PC-9 (cell line): ENCODE results near the gene GRIA1. TPM values are rescaled to one million over a fixed set of nuclear protein-coding genes. Genes with fewer than 3 reads are reported as not detected.

ENCODE experiments used
- BruUV-seq: library from RNA; stranded (reverse); fragments of 400-500 nt; replicated peaks from 2 replicates; lab custom pipeline; 2021; lab: Mats Ljungman, UMichigan
- CTCF ChIA-PET: fragments of 300-600 bp; sonication (Branson Sonifier 250); formaldehyde crosslinking; loops from one replicate; lab custom pipeline; 2022; ENCODE audit warnings: antibody characterized with exemption; lab: Charles Lee
- POLR2A ChIA-PET: fragments of 300-600 bp; sonication (Branson Sonifier 250); formaldehyde crosslinking; loops from one replicate; lab custom pipeline; 2022; ENCODE audit warnings: antibody characterized with exemption; ENCODE audit not compliant: unreplicated experiment; lab: Charles Lee
- DNase-seq, 2 experiments: peaks; one replicate each; pipeline versions ENCODE4 v3.0.0 to v3.0.0-alpha.2; 2015 to 2022; ENCODE audit warnings: mixed read lengths in 1 of 2
- H2AFZ ChIP-seq: fragments of 200-600 bp; sonication (generic); 2 replicates; pipeline ENCODE4 v1.8.1; 2017; ENCODE audit warnings: antibody characterized with exemption
- H3F3A ChIP-seq: fragments of 200-600 bp; sonication (generic); 2 replicates; pipeline ENCODE4 v1.8.1; 2017; ENCODE audit warnings: antibody characterized with exemption, mild to moderate bottlenecking, low read depth; ENCODE audit not compliant: insufficient read depth
- H3K27ac ChIP-seq: fragments of 200-600 bp; sonication (generic); 2 replicates; pipeline ENCODE4 v1.6.1; 2016; ENCODE audit warnings: mixed run types
- H3K27me3 ChIP-seq: fragments of 200-600 bp; sonication (generic); 2 replicates; pipeline ENCODE4 v1.6.1; 2016; ENCODE audit warnings: low read depth, mixed run types; ENCODE audit not compliant: insufficient read depth
- H3K36me3 ChIP-seq: fragments of 200-600 bp; sonication (generic); 2 replicates; pipeline ENCODE4 v1.6.1; 2016; ENCODE audit warnings: low read depth, mixed run types
- H3K4me1 ChIP-seq: fragments of 200-600 bp; sonication (generic); replicated peaks from 2 replicates; pipeline ENCODE4 v1.6.1; 2016; ENCODE audit warnings: mixed run types; ENCODE audit not compliant: insufficient read depth
- H3K4me2 ChIP-seq: fragments of 200-600 bp; sonication (generic); 2 replicates; pipeline ENCODE4 v1.6.1; 2017; ENCODE audit warnings: mixed run types
- H3K4me3 ChIP-seq: fragments of 200-600 bp; sonication (generic); 2 replicates; pipeline ENCODE4 v1.6.1; 2016; ENCODE audit warnings: mixed run types
- H3K79me2 ChIP-seq: fragments of 200-600 bp; sonication (generic); 2 replicates; pipeline ENCODE4 v1.6.1; 2017; ENCODE audit warnings: low read depth, mixed run types
- H3K9me2 ChIP-seq: fragments of 200-600 bp; sonication (generic); 2 replicates; pipeline ENCODE4 v1.8.1; 2017; ENCODE audit warnings: mild to moderate bottlenecking; ENCODE audit not compliant: insufficient read depth
- H3K9me3 ChIP-seq: fragments of 200-600 bp; sonication (generic); 2 replicates; pipeline ENCODE4 v1.8.1; 2016; ENCODE audit warnings: low read depth; ENCODE audit not compliant: insufficient read depth
- H4K20me1 ChIP-seq: fragments of 200-600 bp; sonication (generic); 2 replicates; pipeline ENCODE4 v1.8.1; 2017; ENCODE audit not compliant: insufficient read depth
- EZH2 ChIP-seq: fragments of 200-600 bp; sonication (generic); IDR thresholded peaks from 2 replicates; pipeline ENCODE4 v1.8.0; 2017; ENCODE audit warnings: antibody characterized with exemption, low read depth
- intact Hi-C: fragments of 100-400 bp; cut with micrococcal nuclease; formaldehyde crosslinking; loops from one replicate; pipeline ENCODE4 v1.10.0; 2022; ENCODE audit not compliant: unreplicated experiment
- total RNA-seq: library from RNA; stranded (reverse); gene quantifications from 2 replicates; pipeline ENCODE4 v1.2.3, GENCODE V29; 2021
- TF ChIP-seq, protein P1 (sequence below): fragments of 200-600 bp; sonication (generic); conservative IDR thresholded peaks from 2 replicates; pipeline ENCODE4 v1.6.1; 2017; ENCODE audit warnings: mixed run types, antibody characterized with exemption, mild to moderate bottlenecking, moderate library complexity

GRIA1 gene
- total RNA-seq, 1 experiment from 2014 or later, result not detected

DNA sequence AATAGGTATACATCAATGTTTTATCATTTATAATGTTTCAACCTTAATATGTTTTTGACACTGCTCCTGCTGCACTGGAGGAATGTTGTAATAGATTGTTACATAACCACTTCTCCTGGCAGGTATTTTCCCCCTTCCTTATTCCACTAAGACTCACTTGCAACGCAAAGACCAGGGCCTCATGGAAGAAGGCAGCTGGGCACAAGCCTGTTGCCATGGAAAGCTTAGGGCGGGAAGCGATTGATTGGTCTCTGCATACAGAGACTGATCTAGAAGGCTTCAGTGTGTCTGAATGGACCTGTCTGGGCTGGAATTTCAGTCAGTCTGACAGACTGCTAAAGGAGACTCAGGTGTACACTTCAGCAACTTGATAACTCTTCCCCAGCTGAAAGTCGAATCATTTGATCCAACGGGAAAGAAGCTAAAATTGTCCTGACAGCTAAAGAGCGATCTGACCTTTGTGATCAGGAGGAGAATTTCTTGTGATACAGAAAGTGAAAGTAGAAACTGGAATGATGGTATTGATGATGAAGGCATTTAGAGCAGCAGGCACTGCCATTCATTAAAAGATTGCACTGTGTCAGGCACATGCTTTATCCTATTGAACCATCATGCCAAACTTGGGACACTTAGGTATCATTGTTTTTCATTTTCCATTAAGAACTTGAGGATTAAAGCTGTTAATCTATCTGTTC lies 65.1 kb downstream of the GRIA1 start:
- no peak for DNase-seq
- no peaks in the 10 kb centered on the region for H3K9me3 ChIP-seq
- H3K27ac ChIP-seq, result no peak overlapping the region
- no peaks in the 10 kb centered on the region for H3K36me3 ChIP-seq
- TF ChIP-seq, protein P1, sequence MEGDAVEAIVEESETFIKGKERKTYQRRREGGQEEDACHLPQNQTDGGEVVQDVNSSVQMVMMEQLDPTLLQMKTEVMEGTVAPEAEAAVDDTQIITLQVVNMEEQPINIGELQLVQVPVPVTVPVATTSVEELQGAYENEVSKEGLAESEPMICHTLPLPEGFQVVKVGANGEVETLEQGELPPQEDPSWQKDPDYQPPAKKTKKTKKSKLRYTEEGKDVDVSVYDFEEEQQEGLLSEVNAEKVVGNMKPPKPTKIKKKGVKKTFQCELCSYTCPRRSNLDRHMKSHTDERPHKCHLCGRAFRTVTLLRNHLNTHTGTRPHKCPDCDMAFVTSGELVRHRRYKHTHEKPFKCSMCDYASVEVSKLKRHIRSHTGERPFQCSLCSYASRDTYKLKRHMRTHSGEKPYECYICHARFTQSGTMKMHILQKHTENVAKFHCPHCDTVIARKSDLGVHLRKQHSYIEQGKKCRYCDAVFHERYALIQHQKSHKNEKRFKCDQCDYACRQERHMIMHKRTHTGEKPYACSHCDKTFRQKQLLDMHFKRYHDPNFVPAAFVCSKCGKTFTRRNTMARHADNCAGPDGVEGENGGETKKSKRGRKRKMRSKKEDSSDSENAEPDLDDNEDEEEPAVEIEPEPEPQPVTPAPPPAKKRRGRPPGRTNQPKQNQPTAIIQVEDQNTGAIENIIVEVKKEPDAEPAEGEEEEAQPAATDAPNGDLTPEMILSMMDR, result no peak
- TF ChIP-seq EZH2, result no peak
- H3K4me2 ChIP-seq, result 0 out of 2 replicates have a peak overlapping the region, but pooled peaks have one; percentile 14
- H3F3A ChIP-seq, result no peaks in the 10 kb centered on the region
- H3K4me3 ChIP-seq, result no peak overlapping the region
- CTCF ChIA-PET, result no interaction called here
- H3K9me2 ChIP-seq, result no peaks in the 10 kb centered on the region
- no peak overlapping the region for H2AFZ ChIP-seq
- BruUV-seq, result no TSS peak
- H3K4me1 ChIP-seq, result peaks cover 14% of the 10 kb centered on the region
- no peaks in the 10 kb centered on the region for H4K20me1 ChIP-seq
- no peaks in the 10 kb centered on the region for H3K79me2 ChIP-seq
- POLR2A ChIA-PET, result no interaction called here
- no peaks in the 10 kb centered on the region for H3K27me3 ChIP-seq
- intact Hi-C loops, result no loop called here

DNA sequence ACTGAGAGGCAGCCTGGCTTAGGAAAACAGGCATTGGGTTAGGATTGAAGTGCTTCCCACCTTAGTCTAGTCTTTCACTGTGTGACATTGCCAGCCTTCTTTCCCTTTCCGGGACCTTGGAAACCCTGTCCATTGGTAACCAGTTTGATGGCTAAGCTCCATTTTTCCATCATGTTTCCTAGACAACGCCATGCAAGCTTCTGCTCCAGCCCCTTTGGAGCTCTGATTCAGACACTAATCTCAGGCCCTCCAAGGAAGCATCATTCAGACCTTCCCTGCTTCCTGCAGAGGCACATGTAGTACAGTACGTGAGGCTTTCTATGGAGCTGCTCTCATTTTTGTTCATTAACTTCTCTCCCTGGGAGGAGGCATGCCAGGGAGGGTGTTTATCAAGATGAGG lies 68.5 kb downstream of the GRIA1 start:
- TF ChIP-seq, protein P1, result no peak
- no peak for TF ChIP-seq EZH2
- Histone ChIP-seq H3K79me2 (no peaks in the 10 kb centered on the region), H3K4me3 (no peak overlapping the region), H3K9me2 (no peaks in the 10 kb centered on the region), H3K27ac (no peak overlapping the region), H3K27me3 (no peaks in the 10 kb centered on the region), H2AFZ (no peak overlapping the region), H3F3A (no peaks in the 10 kb centered on the region), H4K20me1 (no peaks in the 10 kb centered on the region), H3K4me1 (peaks cover 11% of the 10 kb centered on the region), H3K36me3 (no peaks in the 10 kb centered on the region), H3K9me3 (no peaks in the 10 kb centered on the region), H3K4me2 (no peak overlapping the region)
- no peak for DNase-seq
- intact Hi-C loops, result no loop called here
- CTCF ChIA-PET, result no interaction called here
- POLR2A ChIA-PET, result no interaction called here
- no TSS peak for BruUV-seq

DNA sequence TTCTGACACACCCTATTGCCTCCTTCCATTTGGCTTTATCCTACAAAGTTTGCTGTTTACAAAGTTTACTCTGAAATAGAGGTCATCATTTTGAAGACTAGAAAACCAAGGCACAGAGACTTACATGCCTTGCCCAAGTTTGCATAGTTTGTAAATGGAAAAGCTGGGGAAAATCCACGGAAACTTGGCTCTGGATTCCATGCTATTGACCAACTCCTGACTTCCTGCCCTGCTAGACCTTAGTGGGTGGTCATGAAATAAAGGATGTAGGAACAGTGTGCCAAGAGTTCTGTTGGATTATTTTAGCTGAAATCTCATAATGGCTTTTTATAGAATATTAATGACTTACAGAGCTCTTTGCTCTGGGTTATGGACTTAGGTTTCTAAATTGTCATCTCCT lies 69.5 kb downstream of the GRIA1 start:
- no peaks in the 10 kb centered on the region for H3K27me3 ChIP-seq
- DNase-seq, result no peak
- H3K79me2 ChIP-seq, result no peaks in the 10 kb centered on the region
- ChIA-PET CTCF (no interaction called here), POLR2A (no interaction called here)
- H3K27ac ChIP-seq, result no peak overlapping the region
- no TSS peak for BruUV-seq
- no peaks in the 10 kb centered on the region for H3K9me2 ChIP-seq
- H2AFZ ChIP-seq, result no peak overlapping the region
- H3K4me1 ChIP-seq, result peaks cover 11% of the 10 kb centered on the region
- H3K4me3 ChIP-seq, result no peak overlapping the region
- H3F3A ChIP-seq, result no peaks in the 10 kb centered on the region
- no peak for TF ChIP-seq EZH2
- TF ChIP-seq, protein P1, result no peak
- H4K20me1 ChIP-seq, result no peaks in the 10 kb centered on the region
- no peak overlapping the region for H3K4me2 ChIP-seq
- H3K36me3 ChIP-seq, result no peaks in the 10 kb centered on the region
- H3K9me3 ChIP-seq, result no peaks in the 10 kb centered on the region
- intact Hi-C loops, result no loop called here
